Fibroblast of peridontal ligament (primary cell): Measurements from ENCODE around the gene ENTR1.

Experiments
- DNase-seq: peaks from one replicate; pipeline ENCODE4 v3.0.0-alpha.2; 2010; ENCODE audit errors: extremely low read depth

The ENTR1 gene

GRCh38 chr9:136410500-136411287 is at the start of gene ENTR1, which contains the start of gene PMPCA:
TSS of gene ENTR1 (minus strand) at chr9:136410614. CDS start at chr9:136410397, 217 bp downstream.
TSS of gene PMPCA (plus strand) at chr9:136410658. CDS start at chr9:136410669, 11 bp downstream.
- peak; percentile 79 for DNase-seq

GRCh38 chr9:136459425-136459824 is 49.0 kb upstream of the ENTR1 start:
- no peak for DNase-seq

- no peak for DNase-seq
Measured at GRCh38 chr9:136457326-136457725, 46.9 kb upstream of the ENTR1 start.

GRCh38 chr9:136456258-136456657 is 45.8 kb upstream of the ENTR1 start:
- DNase-seq: no peak

- no peak for DNase-seq
Measured at GRCh38 chr9:136455043-136456002, 44.9 kb upstream of the ENTR1 start.

GRCh38 chr9:136454026-136454796 is 43.8 kb upstream of the ENTR1 start:
- DNase-seq: no peak

- no peak for DNase-seq
Measured at GRCh38 chr9:136453326-136453725, 42.9 kb upstream of the ENTR1 start.

- DNase-seq: no peak
Measured at GRCh38 chr9:136451221-136451877, 40.9 kb upstream of the ENTR1 start.

- no peak for DNase-seq
Measured at GRCh38 chr9:136448655-136449054, 38.2 kb upstream of the ENTR1 start.

- no peak for DNase-seq
Measured at GRCh38 chr9:136447173-136447778, 36.9 kb upstream of the ENTR1 start.

GRCh38 chr9:136445799-136446198 is 35.4 kb upstream of the ENTR1 start:
- DNase-seq: no peak

GRCh38 chr9:136444102-136444501 is 33.7 kb upstream of the ENTR1 start:
- DNase-seq: no peak

- DNase-seq: no peak
Measured at GRCh38 chr9:136443687-136444086, 33.3 kb upstream of the ENTR1 start.

GRCh38 chr9:136443087-136443486 is 32.7 kb upstream of the ENTR1 start:
- DNase-seq: no peak

- DNase-seq: no peak
Measured at GRCh38 chr9:136442265-136442664, 31.9 kb upstream of the ENTR1 start.

- no peak for DNase-seq
Measured at GRCh38 chr9:136441681-136442245, 31.3 kb upstream of the ENTR1 start.

- DNase-seq: no peak
Measured at GRCh38 chr9:136441191-136441680, 30.8 kb upstream of the ENTR1 start.

GRCh38 chr9:136439481-136440408 is 29.3 kb upstream of the ENTR1 start, which contains the start of gene INPP5E:
TSS of gene INPP5E (minus strand) at chr9:136439845. CDS start at chr9:136439419, 426 bp downstream.
- DNase-seq: peak; percentile 52
